OCI-LY7 (cell line): Measurements from ENCODE around the gene MTLN. TPM values are rescaled to one million over a fixed set of nuclear protein-coding genes. Genes with fewer than 3 reads are reported as not detected.
A peak's percentile ranks its signal among the peaks of the same experiment; 100 is the strongest.
"Not testable (repeated sequence)": the region's sequence is repeated elsewhere in the genome, so short reads cannot be mapped to it uniquely, and the experiment has no call there.

Experiments
- BruUV-seq: library from RNA; stranded (reverse); fragments of 400-500 nt; replicated peaks from 2 replicates; lab custom pipeline; 2021; lab: Mats Ljungman, UMichigan
- CTCF ChIA-PET: fragments of 300-600 bp; sonication (Branson Sonifier 250); formaldehyde crosslinking; loops from one replicate; lab custom pipeline; 2022; ENCODE audit warnings: antibody characterized with exemption; ENCODE audit not compliant: unreplicated experiment; lab: Charles Lee
- POLR2A ChIA-PET: fragments of 300-600 bp; sonication (Branson Sonifier 250); formaldehyde crosslinking; loops from one replicate; lab custom pipeline; 2022; ENCODE audit warnings: antibody characterized with exemption; lab: Charles Lee
- DNase-seq: peaks from one replicate; pipeline ENCODE4 v3.0.0-alpha.2; 2015; ENCODE audit warnings: low spot score
- H2AFZ ChIP-seq: fragments of 200-600 bp; sonication (generic), shearing (Covaris generic); 2 replicates; pipeline ENCODE4 v1.6.1; 2014; ENCODE audit warnings: mild to moderate bottlenecking, antibody characterized with exemption, low read length, moderate library complexity
- H3K27ac ChIP-seq: fragments of 200-600 bp; sonication (generic); 2 replicates; pipeline ENCODE4 v1.5.1; 2014; ENCODE audit warnings: mixed run types, low read depth, mild to moderate bottlenecking, moderate library complexity, low read length, inconsistent platforms; ENCODE audit not compliant: poor library complexity, severe bottlenecking
- H3K36me3 ChIP-seq: fragments of 200-600 bp; sonication (generic); 2 replicates; pipeline ENCODE4 v1.6.1; 2014; ENCODE audit warnings: mild to moderate bottlenecking, antibody characterized with exemption, low read length, moderate library complexity, mixed read lengths; ENCODE audit not compliant: insufficient read depth
- H3K4me1 ChIP-seq: fragments of 200-600 bp; sonication (generic); 2 replicates; pipeline ENCODE4 v1.5.1; 2014; ENCODE audit warnings: mild to moderate bottlenecking, low read length; ENCODE audit not compliant: insufficient read depth, poor library complexity, severe bottlenecking
- H3K4me2 ChIP-seq: fragments of 200-600 bp; sonication (generic); 2 replicates; pipeline ENCODE4 v1.6.1; 2014; ENCODE audit warnings: mild to moderate bottlenecking, low read length
- H3K4me3 ChIP-seq: fragments of 200-600 bp; sonication (generic); 2 replicates; pipeline ENCODE4 v1.5.1; 2014; ENCODE audit warnings: mild to moderate bottlenecking, low read depth, low read length; ENCODE audit not compliant: poor library complexity, severe bottlenecking
- H3K79me2 ChIP-seq: fragments of 200-600 bp; sonication (generic); 2 replicates; pipeline ENCODE4 v1.6.1; 2016; ENCODE audit warnings: low read depth, mild to moderate bottlenecking, low read length, moderate library complexity, mixed read lengths; ENCODE audit not compliant: insufficient read depth
- H3K9me2 ChIP-seq: fragments of 200-600 bp; sonication (generic); 2 replicates; pipeline ENCODE4 v1.6.1; 2016; ENCODE audit warnings: mild to moderate bottlenecking, low read length, mixed read lengths; ENCODE audit not compliant: insufficient read depth
- H3K9me3 ChIP-seq: fragments of 200-600 bp; sonication (generic); 2 replicates; pipeline ENCODE4 v1.6.1; 2014; ENCODE audit warnings: mild to moderate bottlenecking, mixed run types, low read length, mixed read lengths
- H4K20me1 ChIP-seq: fragments of 200-600 bp; sonication (generic); 2 replicates; pipeline ENCODE4 v1.6.1; 2014; ENCODE audit warnings: mild to moderate bottlenecking, antibody characterized with exemption, low read length, moderate library complexity, mixed read lengths; ENCODE audit not compliant: insufficient read depth
- EZH2phosphoT487 ChIP-seq: fragments of 200-600 bp; sonication (generic); IDR thresholded peaks from 2 replicates; pipeline ENCODE4 v1.6.1; 2018; ENCODE audit warnings: low read depth, borderline replicate concordance, mild to moderate bottlenecking, mixed run types, antibody characterized with exemption, low read length, moderate library complexity, mixed read lengths
- intact Hi-C: fragments of 100-400 bp; cut with micrococcal nuclease; formaldehyde crosslinking; loops from one replicate; pipeline ENCODE4 v1.10.0; 2022; ENCODE audit not compliant: unreplicated experiment
- total RNA-seq, 2 experiments: library from RNA; depleted of rRNA in 1 of 2; stranded (reverse); fragments of >200 nt in 1 of 2; shearing (Covaris generic) in 1 of 2; gene quantifications; 2 replicates each; pipeline ENCODE4 v1.2.3, GENCODE V29; 2014 to 2022
- TF ChIP-seq, protein P1 (sequence below): fragments of 200-600 bp; sonication (generic); conservative IDR thresholded peaks from 2 replicates; pipeline ENCODE4 v1.5.1; 2014; ENCODE audit warnings: mild to moderate bottlenecking, antibody characterized with exemption, low read length, moderate library complexity, mixed read lengths

Gene MTLN
- total RNA-seq, 2 experiments from 2014 or later = 0.69 to 8.5 TPM

DNA sequence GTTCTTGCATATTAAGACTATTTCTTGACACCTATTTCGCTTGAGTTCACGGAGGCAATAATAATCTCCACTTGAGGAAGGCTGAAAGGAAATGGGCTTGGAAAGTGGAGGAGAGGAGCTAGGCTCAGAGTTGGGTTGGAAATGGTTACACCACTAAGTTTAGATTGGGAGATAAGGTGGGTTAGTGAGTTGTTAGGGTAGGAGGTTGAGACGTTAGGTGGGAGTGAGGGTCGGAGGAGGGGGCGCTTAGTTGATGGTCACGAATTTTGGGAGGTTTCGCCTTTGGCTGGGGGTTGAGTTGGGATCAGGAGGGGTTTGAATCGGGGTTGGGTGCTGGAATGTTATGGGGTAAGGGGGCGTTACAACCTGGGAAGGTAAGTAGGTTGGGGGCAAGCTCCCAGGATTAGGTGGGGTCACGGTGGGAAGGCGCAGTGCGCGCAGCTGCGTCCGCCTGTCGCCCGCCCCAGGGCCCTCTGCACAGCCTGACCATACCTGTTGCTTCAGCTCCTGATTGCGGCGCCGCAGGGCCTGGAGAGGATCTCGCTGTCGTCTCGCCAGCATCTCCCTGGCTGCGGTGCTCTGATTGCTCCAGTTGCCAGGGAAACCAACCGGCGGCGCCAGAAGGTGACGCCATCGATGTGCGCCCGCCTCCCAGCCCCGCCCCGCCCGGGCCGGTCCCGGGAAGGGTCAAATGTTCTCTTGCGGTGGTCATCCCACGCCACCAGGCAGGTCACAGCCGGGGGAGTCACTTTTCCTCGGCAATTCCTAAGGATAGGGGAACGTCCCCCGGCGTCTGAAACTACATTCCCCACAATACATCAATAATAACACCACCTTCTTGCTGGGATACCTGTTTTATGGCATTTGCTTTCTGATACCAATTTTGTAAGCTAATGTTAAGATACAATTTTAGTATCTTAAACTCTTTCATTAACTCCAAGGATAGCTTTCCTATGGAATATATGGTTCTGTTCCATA is 7.7 kb downstream of the MTLN start, which contains the start of gene NPHP1:
Gene NPHP1, minus strand, starts transcription at position 606 of the 978 bp plus-strand sequence. Its CDS starts 45 bp downstream, at position 561.
- ChIA-PET POLR2A (interaction anchor here (0.6 kb wide), 1 partner anchor 1488 kb away, joined by 4 read pairs; no protein-coding TSS in a partner anchor), CTCF (no interaction called here)
- no peaks in the 10 kb centered on the region for H3K36me3 ChIP-seq
- BruUV-seq = no TSS peak
- H3K4me2 ChIP-seq = peak within 1 kb of the TSS; percentile 77
- peaks cover 6% of the 10 kb centered on the region for H3K4me1 ChIP-seq
- no peaks in the 10 kb centered on the region for H3K9me3 ChIP-seq
- TF ChIP-seq, protein P1, sequence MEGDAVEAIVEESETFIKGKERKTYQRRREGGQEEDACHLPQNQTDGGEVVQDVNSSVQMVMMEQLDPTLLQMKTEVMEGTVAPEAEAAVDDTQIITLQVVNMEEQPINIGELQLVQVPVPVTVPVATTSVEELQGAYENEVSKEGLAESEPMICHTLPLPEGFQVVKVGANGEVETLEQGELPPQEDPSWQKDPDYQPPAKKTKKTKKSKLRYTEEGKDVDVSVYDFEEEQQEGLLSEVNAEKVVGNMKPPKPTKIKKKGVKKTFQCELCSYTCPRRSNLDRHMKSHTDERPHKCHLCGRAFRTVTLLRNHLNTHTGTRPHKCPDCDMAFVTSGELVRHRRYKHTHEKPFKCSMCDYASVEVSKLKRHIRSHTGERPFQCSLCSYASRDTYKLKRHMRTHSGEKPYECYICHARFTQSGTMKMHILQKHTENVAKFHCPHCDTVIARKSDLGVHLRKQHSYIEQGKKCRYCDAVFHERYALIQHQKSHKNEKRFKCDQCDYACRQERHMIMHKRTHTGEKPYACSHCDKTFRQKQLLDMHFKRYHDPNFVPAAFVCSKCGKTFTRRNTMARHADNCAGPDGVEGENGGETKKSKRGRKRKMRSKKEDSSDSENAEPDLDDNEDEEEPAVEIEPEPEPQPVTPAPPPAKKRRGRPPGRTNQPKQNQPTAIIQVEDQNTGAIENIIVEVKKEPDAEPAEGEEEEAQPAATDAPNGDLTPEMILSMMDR = no peak
- no peak for TF ChIP-seq EZH2phosphoT487
- no peaks in the 10 kb centered on the region for H4K20me1 ChIP-seq
- intact Hi-C loops = no loop called here
- no peaks in the 10 kb centered on the region for H3K79me2 ChIP-seq
- no peaks in the 10 kb centered on the region for H3K9me2 ChIP-seq
- DNase-seq = peak; percentile 83
- H2AFZ ChIP-seq = peak within 1 kb of the TSS; percentile 100
- H3K4me3 ChIP-seq = peak within 1 kb of the TSS; percentile 76
- no peak within 1 kb of the TSS for H3K27ac ChIP-seq

DNA sequence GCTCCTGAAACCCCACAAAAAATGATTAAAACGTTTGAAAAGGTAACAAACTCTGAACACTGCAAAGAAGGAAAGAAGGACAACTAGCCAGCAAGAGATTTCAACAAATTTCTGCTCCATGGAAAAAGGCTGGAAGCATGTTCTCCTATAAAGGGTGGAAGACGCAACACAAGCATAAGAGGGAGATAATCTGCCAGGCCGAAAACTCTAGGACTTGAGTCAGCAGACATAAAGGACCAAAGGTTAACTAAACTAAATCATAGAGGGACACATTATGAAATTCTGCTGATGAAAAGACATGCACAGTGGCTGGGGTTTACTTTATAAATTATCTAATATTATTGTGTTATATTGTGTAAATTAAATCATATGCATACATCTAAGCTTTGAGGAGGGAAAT is 14.3 kb downstream of the MTLN start:
- DNase-seq = no peak
- POLR2A ChIA-PET = no interaction called here
- no TSS peak for BruUV-seq
- no peaks in the 10 kb centered on the region for H3K9me3 ChIP-seq
- no peaks in the 10 kb centered on the region for H3K36me3 ChIP-seq
- no peaks in the 10 kb centered on the region for H3K79me2 ChIP-seq
- CTCF ChIA-PET = no interaction called here
- H4K20me1 ChIP-seq = no peaks in the 10 kb centered on the region
- intact Hi-C loops = no loop called here
- H3K4me2 ChIP-seq = no peak overlapping the region
- no peaks in the 10 kb centered on the region for H3K4me1 ChIP-seq
- H3K27ac ChIP-seq = no peak overlapping the region
- no peaks in the 10 kb centered on the region for H3K9me2 ChIP-seq
- no peak for TF ChIP-seq EZH2phosphoT487
- TF ChIP-seq, protein P1 = no peak
- H2AFZ ChIP-seq = no peak overlapping the region
- H3K4me3 ChIP-seq = no peak overlapping the region

DNA sequence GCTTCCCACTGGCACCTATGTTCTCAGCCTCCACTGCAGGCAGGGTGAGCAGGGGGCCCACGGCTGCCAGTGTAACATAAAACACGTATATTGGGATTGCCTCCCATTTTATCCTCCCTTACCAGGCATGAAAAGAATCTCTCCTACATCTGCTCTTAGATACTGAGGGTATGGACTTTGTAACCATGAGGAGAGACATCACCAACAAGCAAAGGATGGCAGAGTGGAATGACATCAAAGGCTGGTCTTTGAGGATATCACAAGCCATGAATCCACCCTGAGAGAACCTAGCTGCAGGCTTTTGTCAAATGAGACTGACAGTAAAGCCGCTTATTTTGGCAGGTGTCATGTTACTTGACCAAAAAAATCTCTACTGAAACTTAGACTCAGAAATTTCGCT is 14.9 kb downstream of the MTLN start:
- CTCF ChIA-PET = no interaction called here
- Histone ChIP-seq H3K4me3 (no peak overlapping the region), H4K20me1 (no peaks in the 10 kb centered on the region), H3K4me1 (no peaks in the 10 kb centered on the region), H2AFZ (no peak overlapping the region), H3K4me2 (no peak overlapping the region), H3K9me2 (no peaks in the 10 kb centered on the region), H3K36me3 (no peaks in the 10 kb centered on the region), H3K27ac (no peak overlapping the region), H3K79me2 (no peaks in the 10 kb centered on the region), H3K9me3 (no peaks in the 10 kb centered on the region)
- no TSS peak for BruUV-seq
- no peak for DNase-seq
- intact Hi-C loops = no loop called here
- no peak for TF ChIP-seq EZH2phosphoT487
- TF ChIP-seq, protein P1 = no peak
- POLR2A ChIA-PET = no interaction called here

DNA sequence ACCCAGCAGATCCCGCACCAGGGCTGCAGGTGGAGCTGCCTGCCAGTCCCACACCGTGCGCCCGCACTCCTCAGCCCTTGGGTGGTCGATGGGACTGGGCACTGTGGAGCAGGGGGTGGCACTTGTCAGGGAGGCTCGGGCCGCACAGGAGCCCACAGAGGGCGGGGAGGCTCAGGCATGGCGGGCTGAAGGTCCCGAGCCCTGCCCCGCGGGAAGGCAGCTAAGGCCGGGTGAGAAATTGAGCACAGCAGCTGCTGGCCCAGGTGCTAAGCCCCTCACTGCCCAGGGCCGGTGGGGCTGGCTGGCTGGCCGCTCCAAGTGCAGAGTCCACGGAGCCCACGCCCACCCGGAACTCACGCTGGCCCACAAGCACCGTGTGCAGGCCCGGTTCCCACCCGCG is 22.2 kb downstream of the MTLN start:
- POLR2A ChIA-PET, H4K20me1 ChIP-seq, BruUV-seq, intact Hi-C loops, H3K36me3 ChIP-seq, H3K4me2 ChIP-seq, H3K9me2 ChIP-seq, H3K4me1 ChIP-seq, DNase-seq, H3K27ac ChIP-seq, CTCF ChIA-PET, H2AFZ ChIP-seq, H3K4me3 ChIP-seq, H3K79me2 ChIP-seq, H3K9me3 ChIP-seq: not testable (repeated sequence)
